ENCODE data around the gene QSOX2.

QSOX2 gene

DNA sequence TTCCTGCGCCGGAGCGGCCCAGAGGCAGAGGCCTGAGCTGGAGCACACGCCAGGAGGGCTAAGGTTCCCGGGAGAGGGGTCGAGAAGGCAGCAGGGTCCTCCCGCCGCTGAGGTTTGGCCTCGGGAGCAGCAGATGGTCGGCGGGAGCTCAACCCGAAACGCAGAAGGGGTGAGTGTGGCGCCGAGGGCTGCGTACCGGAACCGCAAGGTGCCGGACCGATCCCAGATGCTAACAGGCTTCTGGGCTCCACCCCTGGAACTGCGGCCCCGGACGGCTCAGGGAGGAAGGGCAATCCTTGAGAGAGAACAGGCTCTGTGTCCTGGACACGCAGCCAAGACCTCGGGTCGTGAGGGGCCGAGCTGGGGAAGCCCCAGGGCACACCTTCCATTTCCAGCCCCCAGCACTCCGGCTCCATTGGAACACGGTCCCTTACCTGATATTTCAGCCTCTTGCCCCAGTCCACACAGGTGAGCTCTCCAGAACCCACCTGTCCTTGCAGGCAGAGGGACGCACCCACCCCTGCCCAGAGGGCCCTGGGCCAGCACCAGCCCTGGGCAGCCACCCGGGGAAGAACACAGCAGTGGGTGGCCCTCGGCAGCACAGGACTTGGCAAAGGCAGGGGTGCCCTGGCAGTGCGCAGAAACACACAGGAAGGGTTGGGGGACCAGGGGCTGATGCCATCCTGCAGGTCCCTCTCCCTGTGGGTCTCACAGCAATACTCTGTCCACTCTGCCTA lies 42.0 kb downstream of the QSOX2 start:
- DNase-seq (ENCODE audit: low spot score): no peak

DNA sequence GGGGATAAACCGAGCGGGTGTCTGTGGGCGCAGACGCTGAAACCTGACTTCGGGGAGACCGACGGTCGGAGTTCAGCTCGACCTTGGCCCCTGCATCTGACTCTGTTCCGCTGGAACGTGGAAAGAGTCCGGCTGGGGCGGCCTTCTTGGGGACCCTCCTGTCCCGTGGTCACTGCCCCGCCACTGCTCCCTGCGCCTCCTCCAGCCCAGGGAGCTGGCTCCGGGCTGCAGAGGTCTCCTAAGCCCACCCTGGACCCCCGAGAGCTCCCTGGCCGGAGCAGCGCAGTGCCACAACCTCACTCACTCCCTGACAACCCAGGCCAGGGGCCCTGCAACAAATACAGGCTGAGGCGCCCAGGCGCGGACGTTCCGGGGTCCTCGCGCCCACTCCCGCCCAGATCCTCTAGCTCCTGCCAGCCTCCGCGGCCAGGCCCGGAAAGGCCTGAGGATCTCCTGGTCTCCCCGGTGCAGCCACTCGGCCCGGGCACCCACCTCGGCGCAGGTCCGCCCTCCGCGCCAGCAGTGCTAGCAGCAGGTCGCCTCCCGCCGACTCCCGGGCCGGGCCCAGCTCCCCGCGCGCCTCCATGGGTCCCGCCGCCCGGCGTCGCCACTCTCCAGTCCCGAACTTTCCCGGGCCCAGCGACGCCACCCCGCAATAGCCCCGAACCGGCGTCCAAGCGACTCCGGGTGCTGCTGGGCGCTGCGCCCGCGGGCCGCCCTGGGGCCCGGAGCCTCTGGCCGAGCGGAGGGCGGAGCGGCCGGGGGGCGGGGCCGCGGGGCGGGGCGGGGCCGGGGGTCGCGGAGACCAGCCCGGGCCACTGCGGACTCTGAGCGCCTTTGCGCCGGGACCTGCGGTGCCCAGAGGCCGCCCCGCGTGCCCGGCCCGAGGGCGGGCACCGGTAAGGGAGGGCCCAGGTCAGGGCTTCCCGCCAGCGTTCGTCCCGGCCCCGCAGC lies 42.9 kb downstream of the QSOX2 start:
- peak; percentile 81 for DNase-seq (ENCODE audit: low spot score)

DNA sequence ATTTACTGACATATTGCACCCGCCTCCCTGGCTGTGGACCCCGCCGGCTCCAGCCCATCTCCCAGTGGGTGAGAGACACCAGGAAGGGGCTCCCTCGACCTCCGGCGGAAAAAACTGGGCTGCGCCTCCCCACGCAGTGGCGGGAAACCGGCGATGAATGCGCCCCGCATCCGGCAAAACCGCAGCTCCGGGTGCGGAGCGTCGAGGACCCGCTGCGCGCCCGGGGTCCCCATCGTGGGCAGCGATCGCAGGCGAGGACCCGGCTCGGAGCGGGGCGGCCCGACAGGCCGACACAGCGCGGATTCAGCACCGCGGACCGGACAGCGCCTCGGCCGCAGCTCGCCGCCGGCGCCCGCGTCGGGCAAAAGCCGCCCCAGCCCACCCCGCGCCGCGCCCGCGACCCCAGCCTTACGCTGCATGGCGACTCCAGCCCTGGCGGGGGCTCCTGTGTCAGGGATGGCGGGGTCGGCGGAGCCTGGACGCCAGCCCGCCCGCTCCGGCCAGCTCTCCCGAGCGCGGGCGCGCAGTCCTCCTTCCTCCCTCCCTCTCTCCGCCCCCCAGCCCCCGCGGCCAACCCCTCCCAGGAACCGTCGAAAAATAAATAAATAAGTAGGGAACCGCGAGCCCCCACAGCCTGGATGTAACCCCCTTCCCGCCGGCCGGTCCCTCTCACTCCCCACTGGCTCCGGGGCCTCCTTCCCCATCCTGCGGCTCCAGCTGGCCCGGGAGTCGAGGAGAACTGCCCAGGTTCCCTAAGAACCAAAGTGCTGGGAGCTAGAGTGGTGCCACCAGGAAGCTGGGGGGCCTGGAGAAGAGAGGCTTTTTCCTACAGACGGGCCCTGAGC lies 43.8 kb downstream of the QSOX2 start:
- DNase-seq (ENCODE audit: low spot score): no peak

DNA sequence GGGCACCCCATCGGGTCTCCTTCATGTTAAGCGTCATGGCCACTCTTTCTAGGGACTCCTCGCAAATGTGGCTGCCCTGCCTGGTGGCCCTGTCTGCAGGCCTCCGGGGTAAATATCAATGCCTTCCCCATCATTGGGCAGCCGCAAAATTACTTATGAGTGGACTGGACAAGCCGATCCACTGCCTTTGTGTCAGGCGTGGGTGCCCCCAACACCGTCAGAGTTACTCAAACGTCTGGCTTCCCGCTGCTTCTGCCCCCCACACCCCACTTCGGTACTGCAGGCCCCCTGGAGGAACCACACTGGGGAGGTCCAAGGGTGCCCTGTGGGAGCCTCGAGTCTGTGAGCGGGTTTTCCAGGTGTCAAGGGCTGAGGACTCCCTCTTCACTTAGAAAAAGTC lies 44.4 kb downstream of the QSOX2 start:
- no peak for DNase-seq (ENCODE audit: low spot score)

DNA sequence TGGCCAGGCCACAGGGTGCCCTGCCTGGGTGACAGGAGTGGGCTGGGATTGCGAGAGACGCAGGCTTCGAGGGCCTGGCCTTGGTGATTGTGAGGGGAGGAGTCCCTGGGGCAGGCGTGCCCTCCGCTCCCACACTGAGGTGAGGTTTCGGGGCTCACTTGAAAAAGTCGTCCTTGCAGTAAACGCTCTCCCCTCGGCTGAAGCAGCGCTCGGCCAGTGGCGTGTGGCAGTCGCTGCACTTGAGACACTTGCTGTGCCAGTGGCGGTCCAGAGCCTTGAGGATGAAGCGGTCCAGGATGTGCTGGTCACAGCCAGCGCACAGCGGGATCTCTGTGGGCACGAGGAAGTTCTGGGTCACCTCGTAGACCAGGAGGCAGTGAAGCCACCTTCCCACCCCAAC lies 45.2 kb downstream of the QSOX2 start:
- DNase-seq (ENCODE audit: low spot score): no peak

DNA sequence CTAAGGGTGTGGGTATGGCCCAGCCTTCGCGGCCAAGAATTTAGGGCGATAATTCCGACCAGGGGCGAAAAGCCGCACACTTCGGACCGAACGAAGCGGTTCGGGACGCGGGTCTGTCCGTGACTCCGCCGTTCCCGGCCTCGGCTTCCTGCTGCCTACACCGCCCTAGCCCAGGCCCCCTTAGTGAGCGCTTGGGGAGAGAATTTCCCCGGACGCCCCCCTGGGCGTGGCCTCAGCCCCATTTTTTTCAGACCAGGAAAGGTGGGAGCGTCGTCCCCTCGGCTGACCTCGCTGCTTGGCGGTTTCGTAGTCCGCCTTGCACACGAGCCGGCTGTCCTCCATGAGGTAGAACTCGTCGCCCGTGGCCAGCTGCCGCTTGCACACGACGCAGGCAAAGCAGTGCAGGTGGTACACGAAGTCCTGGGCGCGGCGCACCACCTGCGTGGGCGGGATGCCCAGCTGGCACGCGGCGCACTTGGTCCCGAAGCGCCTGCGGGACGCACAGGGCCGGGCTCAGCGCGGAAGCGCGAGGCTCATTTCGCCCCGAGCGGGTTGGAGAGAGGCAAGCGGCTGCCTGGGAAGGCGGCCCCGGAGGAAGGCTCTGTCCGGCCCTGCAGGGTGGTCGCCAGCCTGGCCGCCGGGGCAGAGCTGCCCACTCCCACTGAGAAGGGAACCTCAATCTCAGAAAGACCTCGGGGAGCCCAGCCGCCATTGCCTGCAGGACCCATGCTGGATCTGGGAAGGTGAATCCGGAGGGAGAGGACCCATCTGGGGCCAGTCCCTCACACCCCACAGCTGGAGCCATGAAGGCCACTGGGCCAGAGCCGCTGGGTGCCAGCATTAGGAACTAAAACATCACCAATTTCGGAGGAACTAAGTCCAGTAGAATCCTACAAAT lies 46.0 kb downstream of the QSOX2 start:
- DNase-seq (ENCODE audit: low spot score): no peak

DNA sequence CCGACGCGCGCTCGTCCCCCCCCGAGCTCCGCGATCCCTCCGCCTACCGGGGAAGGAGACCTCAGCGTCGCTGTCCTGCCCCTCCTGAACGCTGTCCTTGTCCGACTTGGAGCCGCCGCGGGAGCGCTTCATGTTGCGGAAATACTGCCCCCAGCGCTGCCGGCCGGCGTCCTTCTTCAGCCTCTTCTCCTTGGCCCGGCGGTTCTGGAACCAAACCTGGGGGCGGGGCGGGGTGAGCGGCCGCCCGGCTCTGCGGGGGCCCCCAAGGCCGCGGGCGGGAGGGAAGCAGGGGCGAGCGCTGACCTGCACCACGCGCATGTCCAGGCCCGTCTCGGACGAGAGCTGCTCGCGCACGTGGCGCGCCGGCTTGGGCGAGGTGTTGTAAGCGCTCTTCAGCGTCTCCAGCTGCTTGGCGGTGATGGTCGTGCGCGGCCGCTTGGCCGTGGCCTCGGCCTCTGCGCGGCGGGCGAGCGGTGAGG lies 47.0 kb downstream of the QSOX2 start:
- no peak for DNase-seq (ENCODE audit: low spot score)

DNA sequence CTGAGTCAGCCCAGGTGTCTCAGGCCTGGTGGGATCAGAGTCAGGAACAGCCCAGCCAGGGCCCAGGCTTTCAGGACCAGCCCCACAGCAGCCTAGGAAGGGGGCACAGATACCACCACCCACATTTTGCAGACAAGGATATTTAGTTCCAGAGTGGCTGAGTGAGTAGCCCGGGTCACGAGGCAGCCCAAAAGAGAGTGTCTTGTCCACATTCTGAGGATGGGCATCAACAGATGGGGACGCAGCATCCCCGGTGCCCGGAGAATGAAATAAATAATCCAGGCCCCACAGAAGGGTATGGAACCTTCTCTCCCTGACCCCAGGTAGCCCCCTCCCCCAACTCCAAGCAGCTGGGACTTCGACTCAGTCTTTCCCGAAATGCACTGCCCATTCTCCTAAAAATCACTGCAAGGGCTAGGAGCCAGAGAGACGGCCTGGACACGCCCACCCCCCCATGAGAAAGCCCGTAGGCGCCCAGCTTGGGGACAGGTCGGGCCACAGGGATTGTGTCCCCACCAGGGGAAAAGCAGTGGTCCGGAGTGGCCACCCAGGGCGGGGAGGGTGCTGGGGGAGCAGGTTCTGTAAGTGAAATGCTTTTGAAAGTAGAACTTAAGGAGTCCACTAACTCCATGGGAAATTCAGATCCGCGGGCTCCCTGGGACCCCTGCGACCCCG lies 47.5 kb downstream of the QSOX2 start:
- DNase-seq (ENCODE audit: low spot score): no peak

DNA sequence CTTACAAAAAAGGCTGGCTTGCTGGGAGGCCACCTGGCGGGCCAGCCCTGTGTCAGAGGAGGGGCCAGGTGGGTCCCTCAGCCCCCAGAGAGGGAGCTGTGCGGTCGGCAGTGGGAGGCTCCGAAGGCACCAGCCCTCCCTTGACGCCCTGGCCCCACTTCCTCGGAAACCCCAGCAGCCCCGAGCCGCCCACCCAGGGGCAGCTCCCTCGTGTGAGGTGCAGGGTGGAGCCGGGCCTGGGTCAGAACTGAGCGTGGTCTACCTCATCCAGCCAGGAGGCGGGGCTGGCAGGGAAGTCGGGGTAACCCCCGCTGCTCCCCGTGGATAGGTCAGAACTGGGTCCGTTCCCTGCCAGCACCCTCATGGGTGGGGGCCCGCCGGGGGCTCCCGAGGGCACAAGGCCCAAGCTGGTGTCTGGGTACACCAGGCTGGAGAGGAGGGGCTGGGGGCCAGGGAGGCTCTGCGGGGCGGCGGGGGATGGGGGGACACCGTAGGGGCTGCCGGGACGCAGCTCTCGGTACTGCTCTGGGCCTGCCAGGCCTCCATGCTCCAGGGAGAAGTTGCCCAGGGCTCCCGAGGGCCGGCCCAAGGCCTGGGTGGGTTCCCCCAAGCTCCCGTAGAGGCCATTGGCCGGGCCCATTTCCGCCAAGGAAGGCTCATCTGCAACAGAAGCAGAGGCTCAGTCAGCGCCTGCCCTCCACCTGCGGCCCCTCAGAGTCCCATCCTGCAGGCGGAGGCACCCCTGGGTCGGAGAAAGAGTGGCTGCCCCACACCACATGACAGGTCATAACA lies 48.3 kb downstream of the QSOX2 start:
- no peak for DNase-seq (ENCODE audit: low spot score)

DNA sequence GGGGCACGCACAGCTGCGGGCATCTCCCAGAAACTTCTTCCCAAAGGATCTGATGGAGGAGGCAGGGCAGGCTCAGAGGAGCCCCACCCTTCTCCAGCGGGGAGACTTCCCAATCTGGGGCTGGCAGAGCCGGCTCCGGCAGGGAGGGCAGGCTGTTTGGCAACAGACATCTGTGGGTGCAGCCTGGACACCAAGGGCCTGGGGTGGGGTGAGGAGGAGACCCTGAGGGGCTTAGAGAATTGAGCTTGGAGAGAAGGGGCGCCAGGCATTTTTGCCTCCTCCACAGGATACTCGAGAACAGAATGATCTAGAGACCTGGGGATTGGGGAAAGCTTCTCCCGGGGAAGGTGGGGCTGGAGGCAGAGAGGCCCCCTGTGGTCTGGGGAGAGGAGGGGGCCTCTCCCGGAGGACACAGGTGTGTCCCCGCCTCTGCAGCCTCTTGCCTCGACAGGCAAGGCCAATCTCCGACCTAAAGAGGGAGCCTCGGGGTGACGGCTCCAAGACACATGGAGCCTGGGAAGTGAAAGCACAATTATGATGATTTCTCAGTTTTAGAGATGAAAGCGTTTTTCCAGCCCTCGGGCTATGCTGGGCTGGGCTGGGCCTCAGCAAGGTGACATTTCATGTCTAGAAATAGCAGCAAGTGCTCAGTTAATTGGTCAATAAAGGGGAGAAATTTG lies 49.1 kb downstream of the QSOX2 start:
- DNase-seq (ENCODE audit: low spot score): no peak

DNA sequence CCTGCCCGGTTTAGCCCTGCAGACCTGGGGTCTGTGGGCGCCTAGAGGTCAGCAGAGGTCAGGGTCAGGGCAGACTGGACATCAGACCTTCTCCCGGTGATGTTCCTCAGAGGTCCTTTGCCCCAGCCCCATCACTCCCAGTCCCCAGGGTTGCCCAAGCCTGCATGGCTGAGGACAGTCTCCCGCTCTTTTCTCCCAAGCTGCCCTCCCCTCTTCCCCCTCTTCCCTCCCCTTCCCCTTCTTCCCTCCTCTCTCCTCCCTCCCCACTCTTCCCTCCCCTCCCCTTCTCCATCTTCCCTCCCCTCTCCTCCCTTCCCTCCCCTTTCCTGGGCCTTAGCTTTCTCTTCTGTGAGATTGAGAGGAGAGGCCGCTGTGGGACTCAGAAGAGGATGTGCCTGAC lies 51.1 kb downstream of the QSOX2 start:
- DNase-seq (ENCODE audit: low spot score): no peak

DNA sequence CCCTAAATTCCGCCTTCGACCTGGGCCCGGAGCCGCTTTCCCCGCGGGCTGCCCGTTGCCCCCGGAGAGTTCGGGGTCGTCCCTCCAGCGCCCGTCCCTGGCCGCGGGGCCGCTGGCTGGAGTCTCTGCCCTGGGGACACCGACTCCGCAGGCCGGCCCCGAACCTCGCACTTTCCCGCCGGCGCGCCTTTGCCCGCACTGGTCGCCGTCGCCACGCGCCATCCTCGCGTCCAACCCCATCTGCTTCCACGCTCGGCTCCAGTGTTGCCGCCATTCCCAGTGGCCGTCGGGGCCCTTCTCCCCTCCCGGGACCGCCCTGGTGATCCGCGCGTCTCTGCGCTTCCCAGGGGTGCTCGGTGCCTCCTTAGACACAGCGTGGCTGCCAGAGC lies 51.7 kb downstream of the QSOX2 start:
- peak; percentile 69 for DNase-seq (ENCODE audit: low spot score)

DNA sequence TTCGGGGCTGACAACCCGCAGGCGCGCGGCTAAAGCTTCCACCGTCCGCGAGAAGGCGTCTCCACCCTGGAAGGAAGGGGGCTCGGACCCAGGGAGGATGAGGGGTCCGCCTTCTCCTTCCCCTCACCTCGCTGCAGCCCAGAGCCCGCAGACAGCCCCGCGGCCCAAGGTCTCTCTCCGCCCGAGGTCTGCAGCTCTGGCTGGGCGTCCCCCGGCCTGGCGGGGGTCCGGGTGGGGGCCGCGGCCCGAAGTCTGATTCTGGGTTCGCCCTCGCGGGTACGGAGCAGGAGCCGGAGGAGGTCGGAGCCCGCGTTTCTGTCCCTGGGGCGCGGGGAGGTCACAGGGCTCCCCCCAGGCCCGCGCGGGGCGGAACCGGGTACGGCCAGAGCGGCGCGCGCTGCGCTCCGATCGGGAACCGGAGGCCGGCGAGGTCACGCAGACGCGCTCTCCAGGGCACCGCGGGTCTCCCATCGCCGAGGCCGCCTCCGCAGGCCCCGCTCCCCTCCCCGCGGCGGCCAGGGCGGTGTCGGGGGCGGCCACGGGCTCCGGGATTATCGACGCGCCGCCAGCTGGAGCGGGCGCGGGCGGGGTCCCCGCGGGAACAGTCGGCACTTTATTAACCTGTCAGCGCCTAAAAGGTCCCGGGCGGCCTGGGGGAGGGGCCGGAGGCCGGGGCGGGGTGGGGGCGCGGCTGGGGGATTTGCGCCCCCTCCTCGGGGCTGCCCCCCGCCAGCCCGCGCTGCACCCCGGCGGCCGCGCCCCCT lies 52.3 kb downstream of the QSOX2 start:
- peak; percentile 85 for DNase-seq (ENCODE audit: low spot score)

DNA sequence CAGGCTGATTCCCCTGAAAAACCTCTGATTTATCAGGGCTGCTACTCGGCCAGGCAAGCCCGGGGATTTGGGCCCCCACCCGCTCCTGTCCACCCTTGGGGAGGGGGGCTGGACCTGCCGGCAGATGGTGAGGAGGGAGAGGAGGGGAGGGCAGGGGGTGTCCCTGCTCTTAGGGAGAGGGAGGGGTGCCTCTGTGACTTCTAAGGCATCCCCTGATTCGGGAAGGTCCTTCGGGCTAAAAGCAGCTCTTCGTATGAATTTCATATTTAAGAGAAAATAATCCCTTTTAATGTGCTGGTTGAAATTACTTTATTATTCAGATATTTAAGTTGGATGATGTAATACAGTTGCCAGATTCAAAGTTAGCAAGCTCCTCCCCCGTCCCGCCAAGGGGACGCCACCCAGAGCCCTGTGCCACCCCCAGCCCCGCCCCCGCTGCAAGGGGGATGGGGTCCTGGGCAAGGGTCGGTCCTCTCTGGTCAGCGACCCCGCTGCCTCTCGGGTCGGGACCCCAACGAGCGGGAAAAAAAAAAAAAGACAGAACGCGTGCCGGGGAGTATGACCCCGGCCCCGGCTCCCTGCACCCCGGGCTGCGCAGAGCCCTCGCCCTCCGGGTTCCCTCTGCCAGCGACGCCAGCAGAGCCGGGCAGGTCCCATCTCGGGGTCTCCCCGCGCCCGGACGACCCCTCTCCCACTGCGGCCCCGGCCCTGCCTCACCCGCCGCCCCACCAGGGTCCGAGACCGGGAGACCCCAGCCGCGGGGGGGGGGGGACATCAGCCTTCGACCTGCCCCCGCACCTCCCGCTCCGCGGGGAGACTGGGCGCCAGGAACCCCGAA lies 53.1 kb downstream of the QSOX2 start:
- DNase-seq (ENCODE audit: low spot score): peak; percentile 77

DNA sequence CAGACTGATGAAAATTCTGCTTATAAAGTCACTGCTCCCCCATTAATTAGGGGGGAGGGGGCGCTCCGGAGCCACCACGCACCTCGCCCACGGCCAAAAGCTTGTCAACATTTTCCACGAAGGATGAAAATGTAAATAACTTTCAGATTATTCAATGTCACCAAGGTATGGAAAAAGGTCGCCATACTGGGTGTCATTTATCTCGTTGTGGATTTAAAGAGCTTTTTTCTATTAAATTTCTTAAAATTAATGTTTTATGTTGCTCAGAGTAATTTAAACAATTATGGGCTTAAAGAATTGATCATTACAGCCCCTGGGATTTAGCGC lies 53.7 kb downstream of the QSOX2 start:
- no peak for DNase-seq (ENCODE audit: low spot score)

DNA sequence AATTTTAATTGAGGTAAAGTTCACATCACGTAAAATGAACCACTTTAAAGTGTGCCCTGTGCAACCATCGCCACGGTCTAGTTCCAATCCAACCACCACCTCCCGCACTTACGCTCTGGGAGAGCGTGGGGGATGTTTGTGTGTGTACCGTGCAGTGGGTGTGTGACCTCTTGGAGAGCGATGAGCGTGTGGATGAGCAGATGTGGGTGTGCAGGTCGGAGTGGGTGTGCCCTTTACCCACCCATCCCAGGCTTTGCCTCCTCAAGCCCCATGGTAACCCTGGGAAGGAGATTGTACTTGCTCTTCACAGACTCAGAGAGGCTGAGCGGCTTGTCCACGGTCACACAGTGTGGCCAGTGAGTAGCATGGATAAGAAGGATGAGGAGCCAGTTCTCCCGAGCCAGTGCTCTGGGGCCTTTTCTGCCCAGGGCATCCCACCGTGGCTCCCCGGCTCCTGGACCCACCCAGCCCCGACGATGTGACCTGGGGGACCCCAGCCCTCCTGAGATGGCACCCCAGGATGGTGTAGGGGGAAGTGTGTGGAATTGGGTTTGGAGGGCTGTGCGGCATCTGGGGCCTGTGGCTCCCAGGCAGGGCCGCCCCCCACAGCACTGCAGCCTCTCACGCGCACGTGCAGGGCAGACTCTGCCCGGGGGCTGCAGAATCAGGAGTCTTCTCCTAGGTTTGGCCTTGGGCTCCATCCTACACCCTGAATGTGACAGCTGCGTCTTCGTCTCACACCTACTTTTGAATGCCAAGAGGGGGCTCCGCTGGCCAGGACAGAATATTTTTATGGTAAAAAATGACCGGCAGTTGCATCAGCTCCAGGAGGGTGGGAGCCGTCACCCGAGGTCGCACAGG lies 54.3 kb downstream of the QSOX2 start:
- DNase-seq (ENCODE audit: low spot score): no peak

DNA sequence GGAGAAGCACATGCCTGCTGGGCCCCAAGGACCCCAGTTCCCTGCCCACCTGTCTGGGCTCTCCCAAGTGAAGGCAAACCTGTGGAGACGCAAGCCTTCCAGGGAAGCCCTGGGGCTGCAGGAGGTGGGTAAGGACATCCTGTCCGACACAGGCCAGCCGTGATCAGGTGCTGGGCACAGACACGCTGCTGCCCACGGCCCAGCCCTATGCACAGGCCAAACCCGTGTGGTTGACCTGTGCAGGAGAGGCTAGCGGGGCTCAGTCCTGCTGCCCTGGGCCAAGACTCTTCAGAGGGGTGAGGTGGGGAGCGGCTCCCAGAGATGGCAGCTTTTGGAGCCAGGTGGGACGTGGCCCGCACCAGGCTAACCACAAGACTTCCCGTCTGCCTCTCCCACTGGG lies 55.0 kb downstream of the QSOX2 start:
- DNase-seq (ENCODE audit: low spot score): no peak

Measured in D341Med (cell line).